Measurements from ENCODE around the gene FBXW8.

Gene FBXW8, protein sequence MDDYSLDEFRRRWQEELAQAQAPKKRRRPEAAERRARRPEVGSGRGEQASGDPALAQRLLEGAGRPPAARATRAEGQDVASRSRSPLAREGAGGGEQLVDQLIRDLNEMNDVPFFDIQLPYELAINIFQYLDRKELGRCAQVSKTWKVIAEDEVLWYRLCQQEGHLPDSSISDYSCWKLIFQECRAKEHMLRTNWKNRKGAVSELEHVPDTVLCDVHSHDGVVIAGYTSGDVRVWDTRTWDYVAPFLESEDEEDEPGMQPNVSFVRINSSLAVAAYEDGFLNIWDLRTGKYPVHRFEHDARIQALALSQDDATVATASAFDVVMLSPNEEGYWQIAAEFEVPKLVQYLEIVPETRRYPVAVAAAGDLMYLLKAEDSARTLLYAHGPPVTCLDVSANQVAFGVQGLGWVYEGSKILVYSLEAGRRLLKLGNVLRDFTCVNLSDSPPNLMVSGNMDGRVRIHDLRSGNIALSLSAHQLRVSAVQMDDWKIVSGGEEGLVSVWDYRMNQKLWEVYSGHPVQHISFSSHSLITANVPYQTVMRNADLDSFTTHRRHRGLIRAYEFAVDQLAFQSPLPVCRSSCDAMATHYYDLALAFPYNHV

DNA sequence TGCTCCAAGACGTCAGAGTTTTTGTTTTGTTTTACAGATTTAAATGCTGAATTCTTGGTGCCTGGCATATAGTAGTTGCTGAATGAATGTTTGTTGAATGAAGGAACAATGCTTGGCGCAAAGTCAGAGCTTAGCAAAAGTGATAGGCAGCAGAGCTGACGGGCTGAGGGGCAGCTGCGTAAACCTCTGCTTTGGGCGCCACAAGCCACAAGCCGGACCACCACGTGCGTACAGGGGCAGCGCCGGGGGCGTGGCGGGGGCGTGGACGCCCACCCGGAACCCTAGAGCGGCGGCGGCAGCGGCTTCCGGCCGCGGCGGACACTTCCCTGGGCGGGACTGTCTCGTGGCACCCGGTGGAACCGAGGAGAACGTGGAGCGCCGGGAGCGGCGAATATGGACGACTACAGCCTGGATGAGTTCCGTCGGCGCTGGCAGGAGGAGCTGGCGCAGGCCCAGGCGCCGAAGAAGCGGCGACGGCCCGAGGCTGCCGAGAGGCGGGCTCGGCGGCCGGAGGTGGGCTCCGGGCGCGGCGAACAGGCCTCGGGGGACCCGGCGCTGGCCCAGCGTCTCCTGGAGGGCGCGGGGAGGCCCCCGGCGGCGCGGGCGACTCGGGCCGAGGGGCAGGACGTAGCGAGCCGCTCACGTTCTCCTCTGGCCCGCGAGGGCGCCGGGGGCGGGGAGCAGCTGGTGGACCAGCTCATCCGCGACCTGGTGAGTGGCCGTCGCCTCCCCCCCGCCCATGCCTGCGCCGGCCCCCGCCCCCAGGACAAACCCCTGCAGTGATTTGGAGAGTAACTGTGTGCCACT lies at the start of gene FBXW8:
FBXW8 (plus strand) TSS at position 306 of the 807 bp plus-strand sequence; CDS start at position 394, 88 bp downstream.
- peak; percentile 78 for DNase-seq

DNA sequence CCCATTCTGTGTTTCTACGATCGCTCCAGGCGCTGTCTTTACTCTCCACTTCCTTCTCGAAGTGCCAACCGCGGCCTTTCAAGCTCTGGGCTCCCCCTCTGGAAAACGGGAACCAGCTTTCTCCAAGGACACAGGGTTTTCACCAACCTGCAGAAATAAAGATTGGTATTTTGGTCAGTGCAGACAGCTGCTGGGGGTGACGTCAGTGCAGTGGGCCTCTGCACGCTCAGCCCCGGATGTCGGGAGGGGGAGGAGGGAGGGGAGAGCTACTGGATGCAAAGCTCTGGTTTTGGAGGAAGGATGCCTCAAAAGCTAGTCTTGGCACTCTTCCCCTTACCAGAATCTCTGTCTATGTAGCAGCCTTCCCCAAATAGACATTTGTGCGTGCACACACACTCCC lies 49.4 kb upstream of the FBXW8 start:
- peak; percentile 88 for DNase-seq

DNA sequence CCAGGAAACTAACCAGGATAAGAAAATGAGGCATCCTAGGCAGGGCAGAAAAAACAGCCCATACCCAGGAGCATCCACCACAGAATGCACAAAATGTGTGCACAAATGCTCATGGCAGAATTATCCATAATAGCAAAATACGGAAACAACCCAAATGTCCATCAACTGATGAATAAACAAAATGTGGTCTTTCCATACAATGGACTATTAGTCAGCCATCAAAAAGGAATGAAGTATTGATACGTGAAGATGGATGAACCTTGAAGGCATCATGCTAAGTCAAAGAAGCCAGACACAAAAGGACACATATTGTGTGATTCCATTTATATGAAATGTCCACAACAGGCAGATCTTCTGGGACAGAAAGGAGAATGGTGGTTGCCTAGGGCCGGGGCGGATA lies 48.6 kb upstream of the FBXW8 start:
- DNase-seq, result no peak

DNA sequence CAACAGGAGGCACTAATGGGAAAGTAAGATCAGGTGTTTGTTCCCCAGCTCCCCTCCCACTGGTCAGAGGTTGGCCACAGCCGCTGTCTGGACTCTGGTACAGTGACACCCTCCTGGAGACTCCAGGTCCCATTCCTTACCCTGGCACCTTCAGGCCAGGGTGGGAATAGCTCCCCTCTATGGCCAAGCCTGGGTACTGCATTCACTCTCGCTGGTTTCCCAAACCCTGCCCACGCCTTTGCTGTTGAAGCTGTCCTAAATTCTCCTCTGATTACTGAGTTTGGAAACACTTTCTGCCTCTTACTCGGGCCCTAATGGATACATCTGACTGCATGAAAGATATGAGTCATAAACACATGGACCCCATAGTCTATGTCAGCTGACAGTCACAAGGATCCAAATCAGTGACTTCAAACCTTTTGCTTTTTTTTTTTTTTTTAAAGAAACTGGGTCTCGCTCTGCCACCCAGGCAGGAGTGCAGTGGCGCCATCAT lies 47.4 kb upstream of the FBXW8 start:
- DNase-seq, result no peak

DNA sequence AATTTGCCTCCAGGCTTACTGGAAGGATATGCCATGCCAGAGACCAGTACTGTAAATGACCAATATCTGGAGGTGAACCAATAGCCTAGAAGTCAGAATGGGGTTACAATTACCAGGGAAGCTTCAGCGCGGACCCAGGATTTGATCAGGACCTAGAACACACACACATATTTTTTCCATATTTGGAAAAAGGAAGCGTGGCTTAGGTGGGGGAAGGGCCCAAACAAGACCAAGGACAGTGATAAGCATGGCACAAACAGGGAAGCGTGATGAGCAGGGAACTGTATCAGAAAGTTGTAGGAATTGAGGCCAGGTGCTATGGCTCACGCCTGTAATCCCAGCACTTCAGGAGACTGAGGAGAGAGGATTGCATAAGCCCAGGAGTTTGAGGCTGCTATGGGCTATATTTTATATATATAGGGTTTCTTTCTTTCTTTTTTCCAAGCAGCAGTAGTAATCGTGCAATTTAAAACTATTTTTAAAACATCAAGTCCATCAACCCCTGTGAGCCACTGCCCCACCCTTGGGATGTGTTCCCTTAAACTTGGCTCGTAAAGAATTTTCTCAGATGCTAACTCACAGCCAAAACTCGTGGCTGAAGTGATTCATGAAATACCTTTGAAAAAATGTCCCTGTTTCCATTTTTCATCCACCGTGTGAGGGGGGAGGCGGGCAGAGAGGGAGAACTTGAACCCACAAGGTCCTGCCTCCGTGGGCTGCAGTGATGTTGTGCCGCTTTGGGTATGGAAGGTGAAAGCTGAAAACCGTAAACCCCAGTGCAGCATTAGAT lies 46.2 kb upstream of the FBXW8 start:
- DNase-seq, result no peak

DNA sequence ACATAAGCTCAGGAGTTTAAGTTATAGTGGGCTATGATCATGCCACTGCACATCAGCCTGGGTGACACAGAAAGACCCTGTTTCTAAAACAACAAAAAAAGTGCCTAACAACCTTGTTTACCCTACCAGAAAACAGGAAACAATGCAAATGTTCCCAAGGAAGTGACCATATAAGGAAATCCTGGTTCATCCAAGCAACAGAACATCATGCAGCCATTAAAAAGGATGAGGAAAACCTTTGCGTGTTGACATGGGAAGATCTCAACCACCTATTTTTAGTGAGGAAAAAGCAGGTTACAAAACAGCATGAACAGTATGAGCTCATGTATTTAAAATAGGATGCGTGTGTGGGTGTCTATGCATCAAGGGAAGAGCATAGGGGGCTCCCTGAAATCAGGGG lies 43.2 kb upstream of the FBXW8 start:
- no peak for DNase-seq

DNA sequence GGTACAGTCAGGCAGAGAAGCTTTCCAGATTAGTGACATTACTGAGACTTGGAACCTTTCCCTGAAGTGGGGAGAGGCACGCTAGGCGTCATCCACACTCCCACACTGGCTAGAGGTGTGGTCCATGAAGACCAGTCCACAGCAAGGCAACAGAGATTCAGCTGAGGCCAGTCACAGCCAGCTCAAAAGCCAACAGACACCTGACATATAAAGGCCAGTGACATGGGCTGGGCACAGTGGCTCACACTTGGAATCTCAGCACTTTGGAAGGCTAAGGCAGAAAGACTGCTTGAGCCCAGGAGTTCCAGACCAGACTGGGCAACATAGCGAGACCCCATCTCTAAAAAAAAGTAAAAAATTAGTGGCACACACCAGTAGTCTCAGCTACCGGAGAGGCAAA lies 40.4 kb upstream of the FBXW8 start:
- DNase-seq, result no peak

DNA sequence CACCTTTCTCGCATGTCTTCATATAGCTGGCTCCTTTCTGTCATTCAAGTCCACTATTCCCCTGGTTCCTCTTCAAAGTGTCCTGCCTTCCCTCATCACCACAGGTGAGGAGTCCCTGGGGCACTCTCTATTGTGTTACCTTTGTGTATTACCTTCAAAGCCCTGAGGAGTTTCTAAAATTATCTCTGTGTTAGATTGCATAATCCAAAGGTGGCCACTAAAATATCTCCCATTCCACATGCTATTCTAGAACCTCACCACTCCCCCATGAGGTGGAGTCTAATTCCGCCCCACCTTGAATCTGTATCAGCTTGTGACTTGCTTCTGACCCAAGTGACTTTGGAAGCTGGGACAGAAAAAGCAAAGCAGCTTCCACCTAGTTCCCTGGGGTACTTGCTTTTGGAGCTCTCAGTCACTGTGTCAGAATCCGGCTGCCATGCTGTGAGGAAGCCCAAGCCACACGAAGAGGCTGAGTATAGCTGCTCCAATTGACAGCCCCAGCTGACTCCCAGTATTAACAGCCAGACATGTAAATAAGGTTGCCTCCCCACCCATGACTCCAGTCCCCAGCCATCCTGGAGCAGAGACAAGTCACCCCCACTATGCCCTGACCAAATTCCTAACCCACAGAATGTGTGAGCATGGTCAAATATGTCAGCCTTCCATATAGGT lies 36.3 kb upstream of the FBXW8 start:
- DNase-seq, result no peak

DNA sequence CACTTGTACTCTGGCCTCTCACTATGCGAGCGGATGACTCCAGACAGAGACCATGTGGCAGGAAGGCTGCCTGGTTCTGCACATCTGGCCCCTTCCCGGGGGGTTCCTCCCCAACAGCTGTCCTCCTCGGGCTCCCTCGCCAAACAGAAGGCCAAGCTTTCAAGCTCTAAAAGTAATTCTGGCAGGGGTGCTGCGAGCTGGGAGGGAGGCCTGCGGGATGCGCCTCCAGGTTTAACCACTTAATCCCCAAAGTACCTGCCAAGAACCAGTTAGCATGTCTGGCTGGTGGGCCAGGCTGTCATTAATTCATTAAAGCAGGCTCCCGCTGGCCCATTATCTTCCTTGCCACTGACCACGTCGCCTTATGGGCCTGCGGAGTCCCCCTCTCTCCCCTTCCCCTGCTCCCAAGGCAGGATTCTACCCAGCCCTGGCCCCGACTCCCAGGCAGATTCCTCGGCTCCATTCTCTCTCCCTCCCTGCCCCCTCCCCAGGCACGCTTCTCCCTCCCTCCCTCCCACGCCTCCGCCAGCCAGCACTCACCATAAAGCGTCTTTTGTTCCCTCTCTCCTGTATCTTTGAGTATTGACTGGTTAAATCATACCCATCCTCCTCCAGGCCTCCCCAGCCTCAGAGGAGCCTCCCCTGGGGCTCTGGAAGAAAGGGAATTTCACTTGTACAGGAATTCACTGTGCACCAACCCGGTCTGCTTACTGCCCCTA lies 34.4 kb upstream of the FBXW8 start:
- DNase-seq, result no peak

DNA sequence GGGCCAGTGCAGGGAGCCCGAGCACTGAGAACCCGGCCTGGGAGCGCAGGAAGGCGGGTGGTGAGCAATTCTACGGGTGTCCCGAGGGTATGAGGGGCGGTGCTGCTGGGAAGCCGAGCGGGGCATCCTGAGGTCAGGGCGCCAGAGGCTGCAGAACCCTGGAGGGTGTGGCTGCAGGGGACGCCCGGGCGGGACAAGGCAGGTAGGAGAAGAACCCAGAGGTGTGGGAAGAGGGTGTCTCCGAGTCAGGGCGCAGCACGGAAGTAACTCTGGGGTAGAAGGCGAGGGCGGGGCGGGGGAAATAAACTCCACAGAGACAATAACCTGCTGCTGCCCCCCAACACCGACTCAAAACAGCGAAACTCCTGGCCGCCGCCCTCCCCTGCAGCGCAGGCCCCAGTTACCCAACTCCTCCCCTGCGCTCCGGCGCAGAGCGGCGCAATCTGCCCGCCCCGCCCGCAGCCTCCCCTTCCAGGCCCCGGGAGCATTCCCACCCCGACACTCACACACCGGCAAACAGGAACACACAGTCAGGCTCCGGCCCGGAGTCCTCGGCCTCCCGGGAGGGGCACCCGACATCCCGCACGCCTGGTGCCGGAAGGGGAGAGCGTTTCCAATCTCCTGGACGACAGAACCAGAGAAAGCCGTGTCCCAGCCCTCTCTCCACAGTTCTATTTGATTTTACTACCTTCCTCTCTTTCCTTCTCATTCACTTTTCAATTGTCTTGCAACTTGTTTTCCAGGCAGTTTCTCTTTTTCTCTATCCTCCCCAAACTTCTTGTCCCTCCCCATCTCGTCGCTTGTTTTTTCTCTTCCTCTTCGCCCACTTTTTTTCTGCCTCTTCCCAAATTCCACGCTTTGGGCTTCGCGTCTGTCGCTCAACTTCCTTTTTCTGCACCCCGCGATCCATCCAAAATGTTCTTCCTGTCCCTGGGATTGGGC lies 31.9 kb upstream of the FBXW8 start:
- peak; percentile 32 for DNase-seq

DNA sequence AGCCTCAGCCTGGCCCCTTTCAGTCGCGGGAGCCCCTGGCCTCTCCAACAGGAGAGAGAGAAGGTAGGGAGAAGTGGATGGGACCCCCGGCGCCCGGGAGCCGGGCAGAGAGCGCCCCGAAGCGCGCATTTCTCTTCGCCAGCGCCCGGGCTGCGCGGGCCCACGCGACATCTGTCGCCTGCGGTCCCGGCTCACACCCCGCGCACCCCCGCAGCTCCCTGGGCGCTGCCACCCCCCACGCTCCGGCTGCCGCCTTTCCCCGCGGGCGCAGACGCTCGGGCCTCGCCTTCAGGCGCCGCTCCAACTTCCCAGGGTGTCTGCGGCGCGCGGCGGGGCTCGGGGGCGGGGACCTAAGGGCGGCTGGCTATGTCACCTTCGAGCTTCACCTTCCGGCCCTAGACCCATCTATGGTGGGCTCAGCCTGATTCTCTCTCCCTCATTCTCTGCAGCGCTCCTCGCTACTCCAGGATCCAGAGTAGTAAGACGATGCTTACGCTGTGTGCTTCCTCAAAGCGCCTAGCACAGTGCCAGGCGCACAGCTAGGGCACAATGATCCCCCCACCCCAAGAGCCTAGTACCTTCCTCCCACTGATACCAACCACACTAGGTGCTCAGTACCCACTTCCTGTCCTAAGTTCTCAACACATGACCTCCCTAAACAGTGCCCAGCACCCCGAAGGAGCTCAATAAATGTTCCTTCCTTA lies 31.1 kb upstream of the FBXW8 start:
- no peak for DNase-seq

DNA sequence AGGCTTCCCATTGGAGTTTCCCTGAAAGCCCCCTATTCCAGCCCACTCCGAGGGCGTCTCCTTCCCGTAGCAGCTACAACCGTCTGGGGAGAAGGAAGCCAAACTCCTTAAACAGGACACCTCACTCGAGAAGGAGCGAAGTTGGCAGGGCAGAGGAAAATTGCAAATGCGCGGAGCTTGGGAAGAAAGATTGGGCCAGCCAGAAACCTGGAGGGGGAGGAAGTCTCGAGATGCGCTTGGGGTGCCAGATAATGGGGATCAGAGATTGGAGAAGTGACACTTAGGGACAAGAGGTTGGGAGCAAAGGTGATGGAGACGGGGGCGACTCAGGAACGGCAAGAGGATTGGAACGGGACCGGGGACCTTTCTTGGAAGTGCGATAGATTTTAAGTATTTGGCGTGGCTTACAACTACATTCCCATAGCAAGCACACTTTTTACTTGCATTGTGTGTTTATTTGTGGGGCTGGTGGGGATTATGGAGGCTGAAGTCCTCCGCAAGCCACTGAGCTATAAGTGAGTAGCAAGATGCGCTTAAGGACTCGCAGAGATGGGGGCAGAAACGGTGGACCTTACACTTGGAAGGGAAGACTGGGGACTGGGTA lies 30.4 kb upstream of the FBXW8 start:
- no peak for DNase-seq

DNA sequence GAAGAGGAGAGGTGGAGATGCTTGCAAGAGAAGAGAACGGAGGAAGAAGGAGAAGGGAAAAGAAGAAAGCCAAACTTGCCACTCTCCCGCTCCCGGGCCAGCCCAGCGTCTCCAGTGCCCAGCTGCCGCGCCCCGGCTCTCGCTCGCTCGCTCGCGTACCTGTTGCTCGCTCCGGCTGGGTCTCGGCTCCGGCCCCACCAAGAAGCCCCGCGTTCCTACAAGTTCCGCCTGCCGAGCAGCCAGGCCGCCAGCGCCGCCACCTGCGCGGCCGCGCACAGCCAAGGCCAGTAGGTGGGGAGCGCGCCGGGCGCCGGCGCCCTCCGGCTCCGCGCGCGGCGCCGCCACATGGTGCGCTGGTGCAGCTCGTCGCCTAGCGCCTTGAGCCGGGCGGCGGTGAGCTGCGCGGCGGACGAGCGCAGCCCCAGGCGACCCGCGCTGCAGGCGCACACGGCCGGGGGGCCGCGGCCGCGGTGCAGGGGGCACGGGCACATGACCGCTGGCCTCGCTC lies 29.9 kb upstream of the FBXW8 start:
- DNase-seq, result peak; percentile 83

DNA sequence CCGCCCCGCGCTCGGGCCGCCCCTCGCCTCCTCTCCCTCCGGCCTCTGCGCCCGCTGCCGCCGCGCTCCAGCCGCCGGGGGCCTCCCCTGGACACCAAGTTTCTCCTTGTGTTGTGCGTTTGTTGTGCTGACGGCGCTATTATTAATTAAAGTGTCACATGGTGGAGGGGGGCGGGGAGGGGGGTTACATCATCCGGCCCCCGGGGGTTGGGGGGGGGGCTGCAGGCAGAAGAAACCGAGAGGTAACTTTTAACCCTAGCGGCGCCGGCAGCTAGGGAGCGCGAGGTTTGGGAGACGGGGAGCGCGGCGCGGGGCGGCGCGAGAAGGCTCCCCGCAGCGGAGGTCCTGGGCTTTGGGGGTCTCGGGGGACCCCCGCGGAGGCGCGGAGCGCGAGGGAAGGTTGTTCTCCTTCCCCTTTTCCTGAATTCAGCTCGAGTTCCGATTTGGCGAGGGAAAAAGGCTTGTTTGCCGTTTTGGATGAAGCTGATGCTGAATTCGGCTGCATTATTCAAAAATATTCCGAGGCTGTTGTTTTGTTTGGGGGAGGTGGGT lies 29.3 kb upstream of the FBXW8 start, which contains the start of gene HRK:
HRK (minus strand) TSS at position 117 of the 552 bp plus-strand sequence. CDS start 134 bp downstream, outside the sequence.
- peak; percentile 78 for DNase-seq

DNA sequence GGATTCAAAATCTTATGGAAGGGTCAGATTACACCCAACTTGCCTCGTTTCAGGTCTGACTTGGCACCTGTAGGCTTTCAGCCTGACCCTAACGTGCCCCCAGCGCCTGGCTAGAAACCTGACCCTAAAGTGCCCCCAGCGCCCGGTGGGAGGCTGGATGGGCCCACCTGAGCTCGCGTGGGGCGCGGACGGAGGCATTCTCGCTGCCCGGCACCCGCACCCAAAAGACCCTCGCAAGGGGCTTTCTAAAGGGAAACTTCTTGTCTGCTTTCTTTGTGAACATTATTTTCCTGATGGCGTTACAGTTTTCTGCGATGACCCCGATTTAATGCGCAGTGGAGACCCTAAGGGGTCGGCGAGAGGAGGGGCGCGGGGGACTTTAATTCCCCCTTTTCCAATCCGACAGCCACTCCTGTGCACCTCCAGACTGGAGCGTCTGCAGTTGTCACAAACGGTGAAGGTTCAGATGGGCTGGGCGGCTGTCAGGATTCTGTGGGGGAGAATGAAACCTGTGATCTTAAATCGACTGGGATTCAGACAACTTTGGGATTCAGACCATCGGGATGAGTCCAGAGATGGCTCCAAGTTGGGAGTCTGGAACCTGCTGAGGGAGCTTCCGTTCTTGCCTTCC lies 28.8 kb upstream of the FBXW8 start:
- DNase-seq, result no peak

DNA sequence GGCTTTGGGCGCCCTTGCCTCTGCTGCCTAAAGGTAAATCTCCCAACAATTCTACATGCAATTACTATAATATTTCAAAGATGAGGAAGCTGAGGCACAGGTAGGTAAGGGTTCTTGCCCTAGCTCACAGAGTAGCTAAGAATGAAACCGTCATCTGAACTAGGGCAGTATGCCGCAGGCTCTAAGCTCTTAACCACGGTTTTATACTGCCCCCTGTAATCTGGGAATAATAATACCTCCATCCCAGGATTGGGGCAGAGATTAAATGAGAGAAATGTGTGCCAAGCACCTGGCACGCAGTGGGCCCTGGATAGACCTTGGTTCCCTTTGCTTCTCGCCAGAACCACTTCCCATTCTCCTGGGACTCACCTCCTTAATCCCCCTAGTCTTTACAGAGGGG lies 28.0 kb upstream of the FBXW8 start:
- DNase-seq, result peak; percentile 18

DNA sequence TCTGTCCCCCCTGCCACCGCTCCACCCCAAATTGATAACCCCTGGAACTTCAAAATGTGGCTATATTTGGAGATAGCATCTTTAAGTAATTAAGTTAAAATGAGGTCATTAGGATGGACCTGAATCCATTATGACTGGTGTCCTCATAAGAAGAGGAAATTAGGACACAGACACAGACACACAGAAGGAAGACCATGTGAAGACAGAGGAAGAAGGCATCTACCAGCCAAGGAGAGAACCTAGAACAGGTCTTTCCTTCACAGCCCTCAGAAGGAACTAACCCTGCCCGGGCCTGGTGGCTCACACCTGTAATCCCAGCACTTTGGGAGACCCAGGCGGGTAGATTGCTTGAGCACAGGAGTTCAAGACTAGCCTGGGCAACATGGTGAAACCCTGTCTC lies 25.9 kb upstream of the FBXW8 start:
- no peak for DNase-seq

DNA sequence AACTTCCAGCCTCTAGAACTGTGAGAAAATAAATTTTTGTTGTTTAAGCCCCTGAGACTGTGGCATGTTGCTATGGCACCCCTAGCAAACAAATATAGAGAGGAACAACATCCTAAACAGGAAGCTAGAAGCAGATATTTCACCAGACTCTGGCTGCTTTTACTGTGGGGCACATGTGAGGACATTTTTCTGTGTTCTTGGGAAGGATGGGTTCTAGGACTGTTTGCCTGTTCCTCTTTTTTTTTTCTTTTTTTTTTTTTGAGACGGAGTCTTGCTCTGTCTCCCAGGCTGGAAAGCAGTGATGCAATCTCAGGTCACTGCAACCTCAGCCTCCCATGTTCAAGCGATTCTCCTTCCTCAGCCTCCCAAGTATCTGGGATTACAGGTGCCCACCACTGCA lies 25.3 kb upstream of the FBXW8 start:
- DNase-seq, result no peak

Measured in NCI-H510A treated with DMSO at 0.1 percent for 48 hours (cell line).